Measurements from ENCODE around the gene PRCP. TPM values are rescaled to one million over a fixed set of nuclear protein-coding genes. Genes with fewer than 3 reads are reported as not detected.
"Not testable (repeated sequence)": the region's sequence is repeated elsewhere in the genome, so short reads cannot be mapped to it uniquely, and the experiment has no call there.

PRCP gene
- total RNA-seq, result 19.7 and 20.3 TPM in 2 replicates

GRCh38 chr11:82900277-82901164 lies at the start of gene PRCP:
PRCP (minus strand) TSS chr11:82900430; CDS start chr11:82900402, 28 bp downstream.
- intact Hi-C loops (cut with micrococcal nuclease), result loop anchor here (1.0 kb wide), 7 partner anchors 20 to 386 kb away; partner anchors contain the start of genes ANKRD42, CCDC90B and RAB30

GRCh38 chr11:82949352-82949751 lies 49.1 kb upstream of the PRCP start:
- intact Hi-C loops (cut with micrococcal nuclease), result no loop called here

GRCh38 chr11:82945682-82946081 lies 45.5 kb upstream of the PRCP start:
- intact Hi-C loops (cut with micrococcal nuclease), result no loop called here

- intact Hi-C loops (cut with micrococcal nuclease), result not testable (repeated sequence)
These were observed 44.8 kb upstream of the PRCP start for GRCh38 chr11:82945041-82945440.

- intact Hi-C loops (cut with micrococcal nuclease), result no loop called here
These were observed 44.0 kb upstream of the PRCP start for GRCh38 chr11:82944198-82944597.

GRCh38 chr11:82943430-82943829 lies 43.2 kb upstream of the PRCP start:
- intact Hi-C loops (cut with micrococcal nuclease), result not testable (repeated sequence)

GRCh38 chr11:82942376-82942775 lies 42.1 kb upstream of the PRCP start:
- intact Hi-C loops (cut with micrococcal nuclease), result no loop called here

GRCh38 chr11:82939456-82939855 lies 39.2 kb upstream of the PRCP start:
- intact Hi-C loops (cut with micrococcal nuclease), result no loop called here

GRCh38 chr11:82937554-82937953 lies 37.3 kb upstream of the PRCP start:
- intact Hi-C loops (cut with micrococcal nuclease), result no loop called here

- intact Hi-C loops (cut with micrococcal nuclease), result no loop called here
These were observed 36.0 kb upstream of the PRCP start for GRCh38 chr11:82936261-82936660.

- intact Hi-C loops (cut with micrococcal nuclease), result no loop called here
These were observed 32.3 kb upstream of the PRCP start for GRCh38 chr11:82932564-82932963.

- intact Hi-C loops (cut with micrococcal nuclease), result no loop called here
These were observed 30.5 kb upstream of the PRCP start for GRCh38 chr11:82930734-82931133.

GRCh38 chr11:82930229-82930628 lies 30.0 kb upstream of the PRCP start:
- intact Hi-C loops (cut with micrococcal nuclease), result no loop called here

GRCh38 chr11:82929121-82929520 lies 28.9 kb upstream of the PRCP start:
- intact Hi-C loops (cut with micrococcal nuclease), result no loop called here

GRCh38 chr11:82927264-82927880 lies 27.1 kb upstream of the PRCP start:
- intact Hi-C loops (cut with micrococcal nuclease), result loop anchor here (1.0 to 2.0 kb wide), 3 partner anchors 21 to 145 kb away; no protein-coding TSS in a partner anchor

GRCh38 chr11:82924522-82925224 lies 24.4 kb upstream of the PRCP start:
- intact Hi-C loops (cut with micrococcal nuclease), result no loop called here

GRCh38 chr11:82922396-82923173 lies 22.4 kb upstream of the PRCP start:
- intact Hi-C loops (cut with micrococcal nuclease), result not testable (repeated sequence)

- intact Hi-C loops (cut with micrococcal nuclease), result loop anchor here (1.0 to 2.0 kb wide), 4 partner anchors 19 to 236 kb away; partner anchors contain the start of gene DDIAS
These were observed 20.0 kb upstream of the PRCP start for GRCh38 chr11:82920227-82920626.

- intact Hi-C loops (cut with micrococcal nuclease), result loop anchor here (1.0 to 2.0 kb wide), 4 partner anchors 18 to 237 kb away; partner anchors contain the start of gene DDIAS
These were observed 19.6 kb upstream of the PRCP start for GRCh38 chr11:82919786-82920185.

- intact Hi-C loops (cut with micrococcal nuclease), result loop anchor here (5.0 kb wide), 1 partner anchor 83 kb away; no protein-coding TSS in a partner anchor
These were observed 8.9 kb upstream of the PRCP start for GRCh38 chr11:82909015-82909640.
